Ovary (tissue), 3 donors: Measurements from ENCODE around the gene LIPT2.

Source experiments
- POLR2A ChIP-seq: fragments of 450-650 bp; IDR thresholded peaks from one replicate; pipeline ENCODE4 v1.6.1; 2017; ENCODE audit warnings: antibody characterized with exemption, mild to moderate bottlenecking, moderate library complexity
- TF ChIP-seq, protein P1 (sequence below), 3 donors: fragments of 450-650 bp in 2 of 3; fragments of 200-600 bp in 1 of 3; IDR thresholded peaks; one replicate each; pipeline versions ENCODE4 v1.5.1 to v1.8.0; 2016 to 2022; ENCODE audit warnings: antibody characterized with exemption in 3 of 3, mild to moderate bottlenecking in 1 of 3
- donor health status: DM: no; HTN: no; CAD: no.

DNA sequence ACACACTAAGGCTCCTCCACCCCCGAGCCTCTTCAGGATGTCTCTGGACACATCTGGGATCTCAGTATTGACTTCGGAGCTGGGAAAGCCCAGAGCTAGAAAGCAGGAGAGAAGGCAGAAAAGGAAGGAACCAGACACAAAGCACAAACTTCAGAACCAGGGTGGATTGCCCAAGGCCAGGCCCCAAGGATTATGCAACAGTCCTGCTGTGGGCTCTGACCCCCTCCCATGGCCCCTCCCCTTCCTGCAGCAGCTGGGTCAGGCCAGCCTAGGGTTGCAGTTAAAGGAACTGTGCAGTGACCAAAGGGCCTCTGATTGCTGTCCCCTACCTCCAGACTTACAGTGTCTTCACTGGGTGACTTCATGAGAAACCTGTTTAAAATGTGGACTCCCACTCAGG is 31.5 kb downstream of the LIPT2 start:
- TF ChIP-seq, protein P1, sequence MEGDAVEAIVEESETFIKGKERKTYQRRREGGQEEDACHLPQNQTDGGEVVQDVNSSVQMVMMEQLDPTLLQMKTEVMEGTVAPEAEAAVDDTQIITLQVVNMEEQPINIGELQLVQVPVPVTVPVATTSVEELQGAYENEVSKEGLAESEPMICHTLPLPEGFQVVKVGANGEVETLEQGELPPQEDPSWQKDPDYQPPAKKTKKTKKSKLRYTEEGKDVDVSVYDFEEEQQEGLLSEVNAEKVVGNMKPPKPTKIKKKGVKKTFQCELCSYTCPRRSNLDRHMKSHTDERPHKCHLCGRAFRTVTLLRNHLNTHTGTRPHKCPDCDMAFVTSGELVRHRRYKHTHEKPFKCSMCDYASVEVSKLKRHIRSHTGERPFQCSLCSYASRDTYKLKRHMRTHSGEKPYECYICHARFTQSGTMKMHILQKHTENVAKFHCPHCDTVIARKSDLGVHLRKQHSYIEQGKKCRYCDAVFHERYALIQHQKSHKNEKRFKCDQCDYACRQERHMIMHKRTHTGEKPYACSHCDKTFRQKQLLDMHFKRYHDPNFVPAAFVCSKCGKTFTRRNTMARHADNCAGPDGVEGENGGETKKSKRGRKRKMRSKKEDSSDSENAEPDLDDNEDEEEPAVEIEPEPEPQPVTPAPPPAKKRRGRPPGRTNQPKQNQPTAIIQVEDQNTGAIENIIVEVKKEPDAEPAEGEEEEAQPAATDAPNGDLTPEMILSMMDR (IDR thresholded peaks at IDR 0.05) = no peak
- TF ChIP-seq POLR2A = no peak
